IPS-11a (cell line): Measurements from ENCODE around the gene IGDCC3.

ENCODE experiments used
- H3K4me3 ChIP-seq: one replicate; pipeline ENCODE4 v1.5.1; 2013; ENCODE audit warnings: low read depth, low read length, control low read depth

IGDCC3 gene

GRCh38 chr15:65300924-65301441 lies 76.8 kb downstream of the IGDCC3 start:
- no peak overlapping the region for H3K4me3 ChIP-seq

GRCh38 chr15:65298731-65299130 lies 79.1 kb downstream of the IGDCC3 start:
- H3K4me3 ChIP-seq = no peak overlapping the region

- H3K4me3 ChIP-seq = no peak overlapping the region
Observed at GRCh38 chr15:65292938-65293518, 84.8 kb downstream of the IGDCC3 start.

- no peak overlapping the region for H3K4me3 ChIP-seq
Observed at GRCh38 chr15:65290228-65290627, 87.6 kb downstream of the IGDCC3 start.

- H3K4me3 ChIP-seq = no peak overlapping the region
Observed at GRCh38 chr15:65289261-65289854, 88.4 kb downstream of the IGDCC3 start.

- no peak overlapping the region for H3K4me3 ChIP-seq
Observed at GRCh38 chr15:65287520-65287855, 90.3 kb downstream of the IGDCC3 start.

GRCh38 chr15:65286704-65287519 lies 90.9 kb downstream of the IGDCC3 start, which contains the start of gene PARP16:
Gene PARP16 (minus strand): TSS chr15:65286883. CDS start chr15:65286426, 457 bp downstream.
- peak within 1 kb of the TSS; percentile 65 for H3K4me3 ChIP-seq

GRCh38 chr15:65286069-65286703 lies 91.6 kb downstream of the IGDCC3 start:
- H3K4me3 ChIP-seq = peak overlapping the region; percentile 65

- peak overlapping the region; percentile 65 for H3K4me3 ChIP-seq
Observed at GRCh38 chr15:65285291-65286068, 92.3 kb downstream of the IGDCC3 start.

- no peak overlapping the region for H3K4me3 ChIP-seq
Observed at GRCh38 chr15:65278480-65278879, 99.3 kb downstream of the IGDCC3 start.
